ENCODE data around the gene FNBP1.

FNBP1 gene

GRCh38 chr9:129884220-129885017 is 158.6 kb downstream of the FNBP1 start:
- H3K36me3 ChIP-seq, result peaks cover 5% of the 10 kb centered on the region; the same call in 1 of the 2 replicates
- H3K9me3 ChIP-seq, result no peaks in the 10 kb centered on the region
- H3K4me1 ChIP-seq, result peaks cover 16% of the 10 kb centered on the region
- peak; percentile 91 for DNase-seq
- no peaks in the 10 kb centered on the region for H3K27me3 ChIP-seq
- peak overlapping the region; percentile 35 for H3K4me3 ChIP-seq (ENCODE audit: low read depth, low read length)
- TF ChIP-seq, protein P1, sequence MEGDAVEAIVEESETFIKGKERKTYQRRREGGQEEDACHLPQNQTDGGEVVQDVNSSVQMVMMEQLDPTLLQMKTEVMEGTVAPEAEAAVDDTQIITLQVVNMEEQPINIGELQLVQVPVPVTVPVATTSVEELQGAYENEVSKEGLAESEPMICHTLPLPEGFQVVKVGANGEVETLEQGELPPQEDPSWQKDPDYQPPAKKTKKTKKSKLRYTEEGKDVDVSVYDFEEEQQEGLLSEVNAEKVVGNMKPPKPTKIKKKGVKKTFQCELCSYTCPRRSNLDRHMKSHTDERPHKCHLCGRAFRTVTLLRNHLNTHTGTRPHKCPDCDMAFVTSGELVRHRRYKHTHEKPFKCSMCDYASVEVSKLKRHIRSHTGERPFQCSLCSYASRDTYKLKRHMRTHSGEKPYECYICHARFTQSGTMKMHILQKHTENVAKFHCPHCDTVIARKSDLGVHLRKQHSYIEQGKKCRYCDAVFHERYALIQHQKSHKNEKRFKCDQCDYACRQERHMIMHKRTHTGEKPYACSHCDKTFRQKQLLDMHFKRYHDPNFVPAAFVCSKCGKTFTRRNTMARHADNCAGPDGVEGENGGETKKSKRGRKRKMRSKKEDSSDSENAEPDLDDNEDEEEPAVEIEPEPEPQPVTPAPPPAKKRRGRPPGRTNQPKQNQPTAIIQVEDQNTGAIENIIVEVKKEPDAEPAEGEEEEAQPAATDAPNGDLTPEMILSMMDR (IDR thresholded peaks at IDR 0.05; ENCODE audit: low read depth, low read length), result no peak

- Histone ChIP-seq H3K9me3 (no peaks in the 10 kb centered on the region), H3K4me3 (ENCODE audit: low read depth, low read length) (no peak overlapping the region), H3K27me3 (no peaks in the 10 kb centered on the region), H3K36me3 (peaks cover 2% of the 10 kb centered on the region; the same call in 1 of the 2 replicates), H3K4me1 (peaks cover 16% of the 10 kb centered on the region)
- no peak for DNase-seq
- TF ChIP-seq, protein P1 (IDR thresholded peaks at IDR 0.05; ENCODE audit: low read depth, low read length), result no peak
Observed at GRCh38 chr9:129881547-129882324, 161.3 kb downstream of the FNBP1 start.

GRCh38 chr9:129880654-129881546 is 162.1 kb downstream of the FNBP1 start:
- TF ChIP-seq, protein P1 (IDR thresholded peaks at IDR 0.05; ENCODE audit: low read depth, low read length), result no peak
- no peaks in the 10 kb centered on the region for H3K9me3 ChIP-seq
- H3K27me3 ChIP-seq, result no peaks in the 10 kb centered on the region
- peaks cover 16% of the 10 kb centered on the region for H3K4me1 ChIP-seq
- H3K36me3 ChIP-seq, result peaks cover 7% of the 10 kb centered on the region; the same call in 1 of the 2 replicates
- peak; percentile 72 for DNase-seq
- H3K4me3 ChIP-seq (ENCODE audit: low read depth, low read length), result no peak overlapping the region

DNA sequence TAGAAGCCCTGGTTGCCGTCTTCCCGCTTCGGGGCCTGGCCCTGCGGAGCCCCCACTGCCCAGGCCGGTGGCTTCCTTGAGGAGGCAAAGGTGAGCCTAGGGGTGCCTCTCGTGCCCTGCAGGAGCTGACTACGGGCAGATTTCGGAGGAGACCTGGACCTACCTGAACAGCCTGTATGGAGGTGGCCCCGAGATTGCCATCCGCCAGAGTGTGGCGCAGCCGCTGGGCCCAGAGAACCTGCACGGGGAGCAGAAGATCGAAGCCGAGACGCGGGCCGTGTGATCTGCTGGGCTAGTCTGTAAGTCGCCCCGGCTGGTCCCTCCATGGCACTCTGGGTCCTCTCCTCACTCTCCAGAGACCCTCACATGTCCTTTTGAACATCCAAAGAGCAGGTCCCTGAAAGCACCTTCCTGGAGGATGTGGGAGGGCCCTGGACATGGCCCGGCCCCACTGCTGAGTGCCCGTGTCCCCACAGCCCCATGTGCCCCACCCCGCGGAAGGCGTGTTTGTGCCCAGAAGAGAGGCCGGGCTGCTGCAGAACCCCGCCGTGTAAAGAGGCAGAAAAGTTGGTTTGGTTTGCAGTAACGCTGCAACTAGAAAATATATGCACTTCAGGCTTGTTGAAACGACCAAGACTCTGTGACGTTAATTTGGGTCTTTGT is 162.9 kb downstream of the FNBP1 start:
- TF ChIP-seq, protein P1 (IDR thresholded peaks at IDR 0.05; ENCODE audit: low read depth, low read length), result no peak
- Histone ChIP-seq H3K4me1 (peaks cover 16% of the 10 kb centered on the region), H3K27me3 (no peaks in the 10 kb centered on the region), H3K4me3 (ENCODE audit: low read depth, low read length) (no peak overlapping the region), H3K36me3 (peaks cover 11% of the 10 kb centered on the region), H3K9me3 (no peaks in the 10 kb centered on the region)
- DNase-seq, result no peak

DNA sequence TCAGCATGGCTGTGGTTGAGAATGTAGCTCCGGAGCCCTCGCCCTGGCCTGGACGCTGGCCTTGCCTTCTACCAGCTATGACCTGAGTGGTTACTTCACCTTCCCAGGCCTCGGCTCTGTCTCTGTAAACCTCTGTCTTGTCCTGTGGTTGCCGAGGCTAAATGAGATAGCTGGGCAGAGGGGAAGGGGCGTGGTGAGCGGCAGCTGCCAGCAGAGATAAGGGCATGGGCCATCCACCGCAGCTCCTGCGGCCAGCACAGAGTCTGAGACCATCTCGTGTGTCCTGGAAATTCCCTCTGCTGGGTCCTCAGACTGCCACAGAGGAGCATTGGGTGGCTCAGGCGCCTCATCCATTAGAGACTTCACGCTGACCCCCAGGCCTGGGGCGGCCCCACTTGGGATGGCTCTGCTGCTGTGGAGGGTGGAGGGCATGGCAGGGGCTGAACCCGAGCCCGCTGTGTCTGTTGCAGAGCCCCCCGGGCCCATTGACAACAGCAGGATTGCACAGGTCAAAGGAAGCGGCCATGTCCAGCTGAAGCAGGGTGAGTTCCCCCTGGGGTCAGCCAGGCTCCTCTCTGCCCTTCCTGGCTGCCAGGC is 163.8 kb downstream of the FNBP1 start:
- no peaks in the 10 kb centered on the region for H3K27me3 ChIP-seq
- H3K36me3 ChIP-seq, result peaks cover 16% of the 10 kb centered on the region
- TF ChIP-seq, protein P1 (IDR thresholded peaks at IDR 0.05; ENCODE audit: low read depth, low read length), result no peak
- H3K9me3 ChIP-seq, result no peaks in the 10 kb centered on the region
- peak; percentile 65 for DNase-seq
- H3K4me1 ChIP-seq, result peaks cover 18% of the 10 kb centered on the region
- no peak overlapping the region for H3K4me3 ChIP-seq (ENCODE audit: low read depth, low read length)

Data from BE2C (cell line).